GM19025 (cell line): ENCODE data around the gene PTK7.

Experiments used
- ATAC-seq: cut with Tn5 transposase; IDR thresholded peaks from one replicate; pipeline ENCODE4 v1.9.1; 2021; ENCODE audit warnings: mild to moderate bottlenecking, low read depth, moderate library complexity; ENCODE audit not compliant: unreplicated experiment

Gene PTK7

GRCh38 chr6:43082806-43083655 lies 6.9 kb downstream of the PTK7 start:
- no peak for ATAC-seq

GRCh38 chr6:43086022-43086658 lies 10.0 kb downstream of the PTK7 start:
- no peak for ATAC-seq

GRCh38 chr6:43088654-43089056 lies 12.5 kb downstream of the PTK7 start:
- ATAC-seq = no peak

GRCh38 chr6:43089467-43089866 lies 13.4 kb downstream of the PTK7 start:
- no peak for ATAC-seq

- ATAC-seq = no peak
Observed at GRCh38 chr6:43089874-43090558, 13.9 kb downstream of the PTK7 start.

GRCh38 chr6:43090559-43090956 lies 14.4 kb downstream of the PTK7 start:
- no peak for ATAC-seq

GRCh38 chr6:43091020-43091419 lies 14.9 kb downstream of the PTK7 start:
- ATAC-seq = no peak

GRCh38 chr6:43091436-43091991 lies 15.4 kb downstream of the PTK7 start:
- ATAC-seq = no peak

- no peak for ATAC-seq
Observed at GRCh38 chr6:43092635-43093034, 16.5 kb downstream of the PTK7 start.

- no peak for ATAC-seq
Observed at GRCh38 chr6:43093436-43094289, 17.5 kb downstream of the PTK7 start.

- no peak for ATAC-seq
Observed at GRCh38 chr6:43095939-43096338, 19.8 kb downstream of the PTK7 start.

GRCh38 chr6:43096451-43097097 lies 20.5 kb downstream of the PTK7 start:
- ATAC-seq = no peak

GRCh38 chr6:43097098-43097489 lies 21.0 kb downstream of the PTK7 start:
- no peak for ATAC-seq

- ATAC-seq = no peak
Observed at GRCh38 chr6:43097502-43097901, 21.4 kb downstream of the PTK7 start.

- no peak for ATAC-seq
Observed at GRCh38 chr6:43101497-43101896, 25.4 kb downstream of the PTK7 start.

- no peak for ATAC-seq
Observed at GRCh38 chr6:43103253-43103876, 27.3 kb downstream of the PTK7 start.

GRCh38 chr6:43105538-43106222 lies 29.6 kb downstream of the PTK7 start:
- no peak for ATAC-seq

- no peak for ATAC-seq
Observed at GRCh38 chr6:43107344-43108062, 31.4 kb downstream of the PTK7 start.
